GM20000 (cell line): Measurements from ENCODE around the gene ARHGAP26.

Source experiments
- DNase-seq: peaks from one replicate; pipeline ENCODE4 v3.0.0; 2012; ENCODE audit warnings: low spot score
- TF ChIP-seq, protein P1 (sequence below): IDR thresholded peaks from 2 replicates; pipeline ENCODE4 v1.5.1; 2012; ENCODE audit warnings: mild to moderate bottlenecking, control low read depth; ENCODE audit errors: extremely low read depth, missing control alignments

Gene ARHGAP26

DNA sequence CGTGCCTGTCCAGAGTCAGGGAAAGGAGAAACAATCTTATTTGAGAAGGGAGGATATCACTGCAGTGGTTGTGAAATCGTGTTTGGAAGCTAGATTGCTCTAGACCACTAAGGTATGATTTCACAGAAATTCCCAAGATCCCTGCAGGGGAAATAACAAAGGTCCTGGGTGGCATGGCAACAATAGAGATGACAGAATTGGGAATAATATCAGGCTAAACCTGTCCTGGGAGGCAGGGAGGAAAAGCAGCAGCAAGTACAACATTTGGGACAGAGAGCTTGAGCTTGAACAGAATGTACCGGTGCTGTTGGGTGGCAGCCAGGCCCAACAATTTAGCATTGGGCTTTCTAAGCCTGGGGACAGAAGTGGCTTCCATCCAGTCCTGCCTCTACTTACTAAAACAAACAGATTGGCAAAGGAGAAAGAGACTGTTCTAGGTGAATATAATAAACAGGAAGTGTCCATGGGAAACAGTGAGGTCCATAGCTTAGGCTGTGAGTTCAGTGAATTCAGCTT lies 17.0 kb upstream of the ARHGAP26 start:
- DNase-seq, result no peak
- TF ChIP-seq, protein P1, sequence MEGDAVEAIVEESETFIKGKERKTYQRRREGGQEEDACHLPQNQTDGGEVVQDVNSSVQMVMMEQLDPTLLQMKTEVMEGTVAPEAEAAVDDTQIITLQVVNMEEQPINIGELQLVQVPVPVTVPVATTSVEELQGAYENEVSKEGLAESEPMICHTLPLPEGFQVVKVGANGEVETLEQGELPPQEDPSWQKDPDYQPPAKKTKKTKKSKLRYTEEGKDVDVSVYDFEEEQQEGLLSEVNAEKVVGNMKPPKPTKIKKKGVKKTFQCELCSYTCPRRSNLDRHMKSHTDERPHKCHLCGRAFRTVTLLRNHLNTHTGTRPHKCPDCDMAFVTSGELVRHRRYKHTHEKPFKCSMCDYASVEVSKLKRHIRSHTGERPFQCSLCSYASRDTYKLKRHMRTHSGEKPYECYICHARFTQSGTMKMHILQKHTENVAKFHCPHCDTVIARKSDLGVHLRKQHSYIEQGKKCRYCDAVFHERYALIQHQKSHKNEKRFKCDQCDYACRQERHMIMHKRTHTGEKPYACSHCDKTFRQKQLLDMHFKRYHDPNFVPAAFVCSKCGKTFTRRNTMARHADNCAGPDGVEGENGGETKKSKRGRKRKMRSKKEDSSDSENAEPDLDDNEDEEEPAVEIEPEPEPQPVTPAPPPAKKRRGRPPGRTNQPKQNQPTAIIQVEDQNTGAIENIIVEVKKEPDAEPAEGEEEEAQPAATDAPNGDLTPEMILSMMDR, result no peak

DNA sequence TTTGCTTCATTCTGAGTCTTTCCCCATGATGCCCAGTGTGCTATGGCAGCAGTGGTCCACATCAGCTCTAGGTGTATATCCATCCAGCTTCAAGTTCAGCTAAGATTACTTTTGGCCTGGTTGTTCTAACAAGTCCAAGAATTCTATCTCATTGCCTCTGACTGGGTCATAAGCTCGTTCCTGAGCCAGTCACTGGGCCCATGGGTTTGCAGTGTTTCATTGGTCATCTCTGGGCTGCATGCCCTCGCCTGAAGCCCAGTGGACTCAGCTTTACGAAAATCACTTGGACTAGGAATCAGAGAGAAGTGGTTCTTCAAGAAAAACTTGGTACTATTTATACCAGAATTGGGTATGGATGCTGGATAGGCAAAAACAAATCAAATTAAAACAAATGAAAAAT lies 16.1 kb upstream of the ARHGAP26 start:
- TF ChIP-seq, protein P1, result no peak
- DNase-seq, result no peak

DNA sequence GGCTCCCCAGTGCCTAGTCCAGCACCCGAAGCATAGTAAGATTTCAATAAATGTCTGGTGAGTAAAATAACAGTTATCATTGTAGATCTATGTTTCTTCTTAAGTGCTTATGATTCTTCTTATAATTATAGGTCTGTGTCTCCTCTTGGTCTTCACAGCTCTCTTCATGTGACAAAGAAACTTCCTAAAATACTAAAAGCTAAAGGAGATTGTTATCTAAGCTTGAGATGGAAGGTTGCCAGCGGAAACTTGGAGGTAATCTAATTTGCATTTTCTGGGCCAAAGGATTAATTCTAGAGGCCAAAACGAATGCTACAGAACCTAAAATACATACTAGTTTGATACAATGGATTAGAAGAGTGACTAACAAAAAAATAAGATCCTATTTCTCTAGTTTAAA lies 13.6 kb upstream of the ARHGAP26 start:
- TF ChIP-seq, protein P1, result no peak
- DNase-seq, result no peak

DNA sequence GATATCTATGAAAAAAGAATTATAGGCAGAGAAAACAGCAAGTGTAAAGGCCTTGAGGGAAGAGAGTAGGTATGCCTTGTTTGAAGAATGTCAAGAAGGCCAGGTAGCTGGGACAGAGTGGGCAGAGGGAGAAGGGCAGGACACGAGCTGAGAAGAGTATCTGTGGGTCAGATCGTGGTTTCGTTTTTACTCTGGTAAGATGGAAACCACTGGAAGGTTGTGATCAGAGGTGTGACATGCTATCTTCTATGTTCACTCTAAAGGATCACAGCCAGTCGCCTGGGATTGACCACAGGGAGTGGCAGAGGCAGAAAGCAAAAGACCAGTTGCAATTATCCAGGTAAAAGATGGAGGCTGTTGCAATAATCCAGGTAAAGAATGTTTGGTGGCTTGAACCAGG lies 12.6 kb upstream of the ARHGAP26 start:
- TF ChIP-seq, protein P1, result no peak
- DNase-seq, result no peak

DNA sequence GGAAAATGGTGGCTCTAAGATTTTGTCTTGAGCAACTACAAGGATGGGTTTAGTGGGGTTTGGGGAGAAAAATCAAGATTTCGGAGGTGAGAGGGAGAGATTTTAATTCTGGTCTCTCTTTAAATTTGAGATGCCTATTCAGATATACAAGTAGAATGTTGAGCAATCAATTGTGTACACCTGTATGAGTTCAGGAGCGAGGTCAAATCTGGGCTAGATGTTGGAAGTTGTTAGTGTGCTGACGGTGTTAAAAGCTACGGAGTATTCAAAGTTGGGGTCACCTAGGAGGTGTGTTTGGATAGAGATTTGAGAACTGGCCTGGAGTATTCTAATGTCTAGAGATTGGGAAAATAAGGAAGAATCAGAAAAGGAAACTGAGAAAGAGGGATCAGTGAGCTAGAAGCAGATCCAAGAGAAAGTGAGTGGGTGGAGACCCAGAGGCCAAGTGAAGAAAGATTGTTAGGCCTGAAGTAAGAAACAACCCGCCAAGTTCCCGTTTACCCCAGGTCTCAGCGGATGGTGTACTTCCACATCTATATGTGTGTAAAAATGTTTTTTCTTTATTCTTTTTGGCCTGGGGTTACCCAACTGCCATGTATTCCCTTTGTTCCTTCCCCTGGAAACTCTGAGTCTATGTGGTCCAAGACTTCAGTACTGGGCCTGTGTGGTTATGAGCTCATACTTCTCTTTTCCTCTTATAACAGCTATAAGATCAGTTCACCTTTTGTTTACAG lies 11.9 kb upstream of the ARHGAP26 start:
- TF ChIP-seq, protein P1, result no peak
- DNase-seq, result no peak

DNA sequence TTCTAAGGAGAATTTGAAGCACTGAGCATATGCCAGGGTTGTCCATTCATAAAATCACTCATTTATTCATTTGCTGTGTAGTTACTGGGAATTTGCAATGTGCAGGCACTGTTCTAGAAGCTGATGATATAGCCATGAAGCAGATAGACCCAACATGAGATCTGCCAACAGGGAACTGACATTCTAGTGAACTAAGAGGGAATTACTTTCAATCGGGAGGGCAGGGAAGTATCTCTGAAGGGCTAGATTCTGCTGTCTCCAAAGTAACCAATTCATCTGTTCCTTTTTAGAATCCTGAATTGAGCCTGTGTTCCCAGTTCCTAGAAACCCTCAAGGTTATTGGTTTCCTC lies 11.4 kb upstream of the ARHGAP26 start:
- TF ChIP-seq, protein P1, result no peak
- no peak for DNase-seq

DNA sequence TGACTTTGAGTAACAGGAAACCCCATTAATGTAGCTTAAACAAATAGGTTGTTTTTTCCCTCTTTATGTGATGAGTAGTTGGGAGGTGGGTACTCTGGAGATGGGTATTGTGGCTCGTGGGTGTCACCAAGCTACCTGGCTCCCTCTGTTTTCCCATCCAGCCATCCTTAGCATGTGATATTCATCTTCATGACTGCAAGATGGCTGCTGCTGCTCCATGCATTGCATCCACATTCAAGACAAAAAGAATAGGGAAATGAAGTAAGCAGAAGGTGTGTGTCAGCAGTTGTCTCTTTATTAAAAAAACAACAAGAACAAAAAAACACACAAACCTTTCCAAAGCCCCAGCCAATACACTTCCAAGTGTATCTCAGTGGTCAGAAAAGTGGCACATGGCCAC lies 6.5 kb upstream of the ARHGAP26 start:
- TF ChIP-seq, protein P1, result no peak
- no peak for DNase-seq
